ENCODE results near the gene TBC1D1. TPM values are rescaled to one million over a fixed set of nuclear protein-coding genes. Genes with fewer than 3 reads are reported as not detected.

Gene TBC1D1
- total RNA-seq, 1 experiment from 2014 or later = 36.0 TPM

DNA sequence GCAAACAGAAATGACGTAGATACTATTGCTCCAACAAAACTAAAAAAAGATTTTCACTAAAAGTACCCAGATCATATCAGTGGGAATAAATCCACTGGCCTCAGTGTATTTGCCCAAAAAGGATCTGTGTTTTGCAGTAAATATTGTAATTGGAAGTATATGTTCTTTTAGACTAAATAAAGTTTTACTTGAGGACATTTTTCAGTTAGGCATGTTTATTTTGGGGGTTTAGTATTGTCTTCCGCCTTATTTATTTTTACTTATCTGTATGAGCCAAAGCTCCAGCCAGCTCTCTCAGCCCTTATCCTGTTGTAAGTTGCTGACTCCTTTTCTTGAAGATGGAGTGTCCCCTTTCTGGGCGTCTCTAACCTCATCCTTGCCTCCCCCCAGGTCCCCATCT, 119.1 kb downstream of the TBC1D1 start:
- H3K27ac Mint-ChIP-seq (ENCODE audit: low read depth, unreplicated experiment) = no peak overlapping the region
- TF ChIP-seq, protein P1, sequence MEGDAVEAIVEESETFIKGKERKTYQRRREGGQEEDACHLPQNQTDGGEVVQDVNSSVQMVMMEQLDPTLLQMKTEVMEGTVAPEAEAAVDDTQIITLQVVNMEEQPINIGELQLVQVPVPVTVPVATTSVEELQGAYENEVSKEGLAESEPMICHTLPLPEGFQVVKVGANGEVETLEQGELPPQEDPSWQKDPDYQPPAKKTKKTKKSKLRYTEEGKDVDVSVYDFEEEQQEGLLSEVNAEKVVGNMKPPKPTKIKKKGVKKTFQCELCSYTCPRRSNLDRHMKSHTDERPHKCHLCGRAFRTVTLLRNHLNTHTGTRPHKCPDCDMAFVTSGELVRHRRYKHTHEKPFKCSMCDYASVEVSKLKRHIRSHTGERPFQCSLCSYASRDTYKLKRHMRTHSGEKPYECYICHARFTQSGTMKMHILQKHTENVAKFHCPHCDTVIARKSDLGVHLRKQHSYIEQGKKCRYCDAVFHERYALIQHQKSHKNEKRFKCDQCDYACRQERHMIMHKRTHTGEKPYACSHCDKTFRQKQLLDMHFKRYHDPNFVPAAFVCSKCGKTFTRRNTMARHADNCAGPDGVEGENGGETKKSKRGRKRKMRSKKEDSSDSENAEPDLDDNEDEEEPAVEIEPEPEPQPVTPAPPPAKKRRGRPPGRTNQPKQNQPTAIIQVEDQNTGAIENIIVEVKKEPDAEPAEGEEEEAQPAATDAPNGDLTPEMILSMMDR (IDR thresholded peaks at IDR 0.05; ENCODE audit: unreplicated experiment) = no peak

DNA sequence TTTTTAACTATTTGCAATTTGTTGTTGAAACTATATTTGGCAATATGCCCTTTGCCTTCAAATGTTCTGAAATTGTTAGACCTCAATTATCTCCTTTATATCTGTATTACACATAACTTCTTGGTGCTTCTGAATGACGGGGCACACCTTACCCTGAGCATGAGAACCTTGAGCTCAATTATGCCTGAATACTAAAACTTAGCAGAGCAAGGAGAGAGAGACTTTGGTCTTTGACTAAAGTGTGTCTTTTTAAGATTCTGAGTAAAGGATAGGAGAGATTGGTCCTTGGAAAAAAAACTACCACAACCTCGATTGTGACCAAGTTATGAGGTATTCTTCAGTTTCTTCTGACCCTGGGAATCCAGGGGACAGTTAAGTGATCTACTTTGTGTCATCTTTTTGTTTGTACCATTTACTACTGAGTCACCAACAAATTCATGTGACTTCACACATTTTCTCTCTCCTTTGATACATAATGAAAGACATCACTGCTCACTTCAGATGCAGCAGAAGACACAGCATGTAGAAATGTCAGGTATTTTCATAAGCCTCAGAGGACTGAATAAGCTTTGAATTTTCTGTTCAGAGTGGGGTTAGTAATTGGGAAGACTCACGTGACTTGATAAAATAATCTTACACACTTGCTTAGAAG, 120.8 kb downstream of the TBC1D1 start:
- no peaks in the 10 kb centered on the region for H3K9me3 Mint-ChIP-seq (ENCODE audit: unreplicated experiment)
- no peak overlapping the region for H3K27ac Mint-ChIP-seq (ENCODE audit: low read depth, unreplicated experiment)
- no peaks in the 10 kb centered on the region for H3K27me3 Mint-ChIP-seq (ENCODE audit: insufficient read depth, unreplicated experiment)
- H3K4me3 Mint-ChIP-seq (ENCODE audit: unreplicated experiment) = no peak overlapping the region
- TF ChIP-seq, protein P1 (IDR thresholded peaks at IDR 0.05; ENCODE audit: unreplicated experiment) = no peak
- no peaks in the 10 kb centered on the region for H3K4me1 Mint-ChIP-seq (ENCODE audit: insufficient read depth, unreplicated experiment)
- POLR2A ChIA-PET = interaction anchor here (1.3 kb wide), 1 partner anchor 210 kb away, joined by 3 read pairs; no protein-coding TSS in a partner anchor
- DNase-seq (ENCODE audit: unreplicated experiment) = no peak
- BruUV-seq (replicated peaks) = no TSS peak
- peaks cover 11% of the 10 kb centered on the region for H3K36me3 Mint-ChIP-seq (ENCODE audit: insufficient read depth, unreplicated experiment)
- intact Hi-C loops (cut with micrococcal nuclease) = no loop called here
- CTCF ChIA-PET = interaction anchor here (0.7 kb wide), 1 partner anchor 23 kb away, joined by 3 read pairs; no protein-coding TSS in a partner anchor

More for the DNA sequence above, 119.1 kb downstream of the TBC1D1 start:
- Mint-ChIP-seq H3K36me3 (ENCODE audit: insufficient read depth, unreplicated experiment) (peaks cover 6% of the 10 kb centered on the region), H3K4me1 (ENCODE audit: insufficient read depth, unreplicated experiment) (no peaks in the 10 kb centered on the region), H3K4me3 (ENCODE audit: unreplicated experiment) (no peak overlapping the region), H3K27me3 (ENCODE audit: insufficient read depth, unreplicated experiment) (no peaks in the 10 kb centered on the region), H3K9me3 (ENCODE audit: unreplicated experiment) (no peaks in the 10 kb centered on the region)
- DNase-seq (ENCODE audit: unreplicated experiment) = no peak
- intact Hi-C loops (cut with micrococcal nuclease) = no loop called here
- ChIA-PET CTCF (no interaction called here), POLR2A (no interaction called here)
- BruUV-seq (replicated peaks) = no TSS peak

GRCh38 chr4:38013461-38014366, 122.8 kb downstream of the TBC1D1 start:
- TF ChIP-seq, protein P1 (IDR thresholded peaks at IDR 0.05; ENCODE audit: unreplicated experiment) = no peak
- H3K4me3 Mint-ChIP-seq (ENCODE audit: unreplicated experiment) = no peak overlapping the region
- no TSS peak for BruUV-seq (replicated peaks)
- H3K9me3 Mint-ChIP-seq (ENCODE audit: unreplicated experiment) = no peaks in the 10 kb centered on the region
- H3K27me3 Mint-ChIP-seq (ENCODE audit: insufficient read depth, unreplicated experiment) = no peaks in the 10 kb centered on the region
- intact Hi-C loops (cut with micrococcal nuclease) = no loop called here
- ChIA-PET CTCF (no interaction called here), POLR2A (interaction anchor here (1.0 kb wide), 1 partner anchor 9 kb away, joined by 4 read pairs; no protein-coding TSS in a partner anchor)
- H3K36me3 Mint-ChIP-seq (ENCODE audit: insufficient read depth, unreplicated experiment) = peaks cover 5% of the 10 kb centered on the region
- no peak overlapping the region for H3K27ac Mint-ChIP-seq (ENCODE audit: low read depth, unreplicated experiment)
- H3K4me1 Mint-ChIP-seq (ENCODE audit: insufficient read depth, unreplicated experiment) = no peaks in the 10 kb centered on the region
- no peak for DNase-seq (ENCODE audit: unreplicated experiment)

- Mint-ChIP-seq H3K9me3 (ENCODE audit: unreplicated experiment) (no peaks in the 10 kb centered on the region), H3K27me3 (ENCODE audit: insufficient read depth, unreplicated experiment) (no peaks in the 10 kb centered on the region), H3K4me3 (ENCODE audit: unreplicated experiment) (no peak overlapping the region), H3K27ac (ENCODE audit: low read depth, unreplicated experiment) (no peak overlapping the region), H3K4me1 (ENCODE audit: insufficient read depth, unreplicated experiment) (no peaks in the 10 kb centered on the region), H3K36me3 (ENCODE audit: insufficient read depth, unreplicated experiment) (peaks cover 5% of the 10 kb centered on the region)
- TF ChIP-seq, protein P1 (IDR thresholded peaks at IDR 0.05; ENCODE audit: unreplicated experiment) = no peak
- DNase-seq (ENCODE audit: unreplicated experiment) = no peak
- ChIA-PET POLR2A (interaction anchor here (1.0 kb wide), 1 partner anchor 9 kb away, joined by 4 read pairs; no protein-coding TSS in a partner anchor), CTCF (interaction anchor here (0.8 to 1.1 kb wide), 2 partner anchors 31 to 36 kb away, joined by 4 to 5 read pairs; no protein-coding TSS in a partner anchor)
- BruUV-seq (replicated peaks) = no TSS peak
- intact Hi-C loops (cut with micrococcal nuclease) = no loop called here
Measured at GRCh38 chr4:38014421-38014852, 123.6 kb downstream of the TBC1D1 start.
